HG02571 (cell line): Measurements from ENCODE around the gene MS4A5.

Source experiments
- ATAC-seq: cut with Tn5 transposase; IDR thresholded peaks from one replicate; pipeline ENCODE4 v1.9.1; 2021; ENCODE audit warnings: mild to moderate bottlenecking, moderate library complexity; ENCODE audit not compliant: unreplicated experiment

Gene MS4A5

GRCh38 chr11:60477035-60477445 lies 47.7 kb downstream of the MS4A5 start:
- no peak for ATAC-seq

- ATAC-seq, result no peak
Measured at GRCh38 chr11:60482361-60482760, 53.0 kb downstream of the MS4A5 start.

GRCh38 chr11:60485987-60486386 lies 56.6 kb downstream of the MS4A5 start:
- ATAC-seq, result peak; percentile 100

- ATAC-seq, result no peak
Measured at GRCh38 chr11:60492488-60493009, 63.2 kb downstream of the MS4A5 start, which contains the start of gene MS4A12. Gene MS4A12 (plus strand): TSS chr11:60492778. CDS start chr11:60497319, 4,541 bp downstream.

GRCh38 chr11:60493454-60493853 lies 64.1 kb downstream of the MS4A5 start:
- ATAC-seq, result no peak
